Left ventricle myocardium inferior (tissue), 1 donor: ENCODE results near the gene DAD1. TPM values are rescaled to one million over a fixed set of nuclear protein-coding genes. Genes with fewer than 3 reads are reported as not detected.

Experiments used
- DNase-seq: peaks from one replicate; pipeline ENCODE4 v3.0.0-alpha.2; 2020
- H3K27ac ChIP-seq: fragments of 200-600 bp; replicated peaks from 2 replicates; pipeline ENCODE4 v1.8.0; 2021
- H3K27me3 ChIP-seq: fragments of 200-600 bp; 2 replicates; pipeline ENCODE4 v1.8.0; 2021; ENCODE audit warnings: low read depth
- H3K36me3 ChIP-seq: fragments of 200-600 bp; 2 replicates; pipeline ENCODE4 v1.8.0; 2021
- H3K4me1 ChIP-seq: fragments of 200-600 bp; 2 replicates; pipeline ENCODE4 v1.8.0; 2021
- H3K4me3 ChIP-seq: fragments of 200-600 bp; 2 replicates; pipeline ENCODE4 v1.8.0; 2021; ENCODE audit warnings: mild to moderate bottlenecking, moderate library complexity
- H3K9me3 ChIP-seq: fragments of 200-600 bp; replicated peaks from 2 replicates; pipeline ENCODE4 v1.8.0; 2021
- intact Hi-C: fragments of 100-400 bp; cut with micrococcal nuclease; formaldehyde crosslinking; loops from one replicate; pipeline ENCODE4 v1.11.0; 2022
- total RNA-seq: library from RNA; stranded (reverse); fragmentation: NEBNext Ultra II Directional; extraction: Animal tissue kit (Norgen Biotek cat#: 25700); gene quantifications from one replicate; pipeline ENCODE4 v1.2.1, GENCODE V29; 2021
- TF ChIP-seq, protein P1 (sequence below): fragments of 200-600 bp; IDR thresholded peaks from 2 replicates; pipeline ENCODE4 v1.8.0; 2021; ENCODE audit warnings: antibody characterized with exemption, mild to moderate bottlenecking, borderline replicate concordance
- donor health status: DM: no; HTN: yes; CAD: no; lungs with severe emphysema.

Gene DAD1
- total RNA-seq, 1 donor from 2014 or later = 118 TPM

GRCh38 chr14:22551605-22551997, 37.4 kb downstream of the DAD1 start:
- Histone ChIP-seq H3K36me3 (no peaks in the 10 kb centered on the region), H3K27ac (no peak overlapping the region), H3K27me3 (no peaks in the 10 kb centered on the region), H3K4me1 (peaks cover 36% of the 10 kb centered on the region), H3K9me3 (no peaks in the 10 kb centered on the region), H3K4me3 (no peak overlapping the region)
- TF ChIP-seq, protein P1, sequence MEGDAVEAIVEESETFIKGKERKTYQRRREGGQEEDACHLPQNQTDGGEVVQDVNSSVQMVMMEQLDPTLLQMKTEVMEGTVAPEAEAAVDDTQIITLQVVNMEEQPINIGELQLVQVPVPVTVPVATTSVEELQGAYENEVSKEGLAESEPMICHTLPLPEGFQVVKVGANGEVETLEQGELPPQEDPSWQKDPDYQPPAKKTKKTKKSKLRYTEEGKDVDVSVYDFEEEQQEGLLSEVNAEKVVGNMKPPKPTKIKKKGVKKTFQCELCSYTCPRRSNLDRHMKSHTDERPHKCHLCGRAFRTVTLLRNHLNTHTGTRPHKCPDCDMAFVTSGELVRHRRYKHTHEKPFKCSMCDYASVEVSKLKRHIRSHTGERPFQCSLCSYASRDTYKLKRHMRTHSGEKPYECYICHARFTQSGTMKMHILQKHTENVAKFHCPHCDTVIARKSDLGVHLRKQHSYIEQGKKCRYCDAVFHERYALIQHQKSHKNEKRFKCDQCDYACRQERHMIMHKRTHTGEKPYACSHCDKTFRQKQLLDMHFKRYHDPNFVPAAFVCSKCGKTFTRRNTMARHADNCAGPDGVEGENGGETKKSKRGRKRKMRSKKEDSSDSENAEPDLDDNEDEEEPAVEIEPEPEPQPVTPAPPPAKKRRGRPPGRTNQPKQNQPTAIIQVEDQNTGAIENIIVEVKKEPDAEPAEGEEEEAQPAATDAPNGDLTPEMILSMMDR = no peak
- DNase-seq = no peak
- intact Hi-C loops = loop anchor here (10.0 kb wide), 1 partner anchor 157 kb away; no protein-coding TSS in a partner anchor

- TF ChIP-seq, protein P1 = no peak
- intact Hi-C loops = loop anchor here (10.0 kb wide), 1 partner anchor 155 kb away; no protein-coding TSS in a partner anchor
- H3K36me3 ChIP-seq = no peaks in the 10 kb centered on the region
- peaks cover 38% of the 10 kb centered on the region for H3K4me1 ChIP-seq
- peak overlapping the region; percentile 47 for H3K27ac ChIP-seq
- DNase-seq = no peak
- H3K4me3 ChIP-seq = no peak overlapping the region
- H3K27me3 ChIP-seq = no peaks in the 10 kb centered on the region
- no peaks in the 10 kb centered on the region for H3K9me3 ChIP-seq
Observed at GRCh38 chr14:22549981-22550673, 38.9 kb downstream of the DAD1 start.

- DNase-seq = no peak
- intact Hi-C loops = no loop called here
- Histone ChIP-seq H3K4me1 (peaks cover 38% of the 10 kb centered on the region), H3K27me3 (no peaks in the 10 kb centered on the region), H3K36me3 (no peaks in the 10 kb centered on the region), H3K27ac (peak overlapping the region; percentile 47), H3K4me3 (no peak overlapping the region), H3K9me3 (no peaks in the 10 kb centered on the region)
- TF ChIP-seq, protein P1 = no peak
Observed at GRCh38 chr14:22549324-22549962, 39.6 kb downstream of the DAD1 start.

DNA sequence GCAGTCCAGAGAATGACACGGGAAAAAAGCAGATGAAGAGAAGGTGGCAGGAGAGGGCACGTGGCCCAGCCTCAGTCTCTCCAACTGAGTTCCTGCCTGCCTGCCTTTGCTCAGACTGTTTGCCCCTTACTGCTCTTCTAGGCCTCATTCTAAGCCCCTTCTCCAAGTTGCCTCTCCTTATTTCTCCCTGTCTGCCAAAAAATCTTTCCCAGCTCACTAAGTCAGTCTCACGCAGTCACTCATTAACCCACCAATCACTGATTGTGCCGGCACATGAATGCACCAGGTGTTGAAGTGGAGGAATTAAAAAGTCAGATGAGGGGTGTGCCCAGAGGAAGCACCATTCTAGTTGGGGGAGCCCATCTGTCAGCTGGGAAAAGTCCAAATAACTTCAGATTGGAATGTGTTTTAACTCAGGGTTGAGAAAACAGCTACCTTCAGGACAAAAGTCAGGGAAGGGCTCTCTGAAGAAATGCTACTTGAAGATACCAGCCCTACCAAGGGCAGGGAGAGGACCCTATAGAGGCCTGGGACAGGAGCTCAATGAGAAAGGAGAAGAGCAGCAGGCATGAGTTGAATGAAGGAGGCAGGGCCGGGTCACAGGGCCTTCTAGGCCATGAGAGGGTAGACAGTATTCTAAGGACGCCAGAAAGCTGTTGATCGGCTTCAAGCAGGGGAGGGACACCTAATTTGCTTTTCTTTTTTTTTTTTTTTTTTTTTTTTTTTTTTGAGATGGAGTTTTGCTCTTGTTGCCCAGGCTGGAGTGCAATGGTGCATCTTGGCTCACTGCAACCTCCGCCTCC, 40.9 kb downstream of the DAD1 start:
- no peaks in the 10 kb centered on the region for H3K27me3 ChIP-seq
- DNase-seq = no peak
- H3K4me3 ChIP-seq = no peak overlapping the region
- H3K4me1 ChIP-seq = peaks cover 38% of the 10 kb centered on the region
- H3K9me3 ChIP-seq = no peaks in the 10 kb centered on the region
- peak overlapping the region; percentile 79 for H3K27ac ChIP-seq
- TF ChIP-seq, protein P1 = no peak
- intact Hi-C loops = no loop called here
- H3K36me3 ChIP-seq = no peaks in the 10 kb centered on the region

GRCh38 chr14:22547313-22547947, 41.6 kb downstream of the DAD1 start:
- no peaks in the 10 kb centered on the region for H3K9me3 ChIP-seq
- no peaks in the 10 kb centered on the region for H3K36me3 ChIP-seq
- TF ChIP-seq, protein P1 = no peak
- intact Hi-C loops = no loop called here
- peak overlapping the region; percentile 79 for H3K27ac ChIP-seq
- no peaks in the 10 kb centered on the region for H3K27me3 ChIP-seq
- no peak overlapping the region for H3K4me3 ChIP-seq
- peaks cover 38% of the 10 kb centered on the region for H3K4me1 ChIP-seq
- DNase-seq = peak; percentile 52
